Suprapubic skin (tissue), 3 donors: Measurements from ENCODE around the gene PGAP6.

ENCODE experiments used
- POLR2A ChIP-seq, 2 donors: fragments of 450-650 bp; IDR thresholded peaks; one replicate each; pipeline ENCODE4 v1.6.1; 2017; ENCODE audit warnings: antibody characterized with exemption in 2 of 2, mild to moderate bottlenecking in 2 of 2, moderate library complexity in 2 of 2
- TF ChIP-seq, protein P1 (sequence below), 2 donors: fragments of 200-600 bp in 1 of 2; fragments of 450-650 bp in 1 of 2; sonication (generic) in 1 of 2; IDR thresholded peaks; one replicate each; pipeline ENCODE4 v1.5.1; 2016 to 2019; ENCODE audit warnings: antibody characterized with exemption in 2 of 2, mild to moderate bottlenecking in 1 of 2, moderate library complexity in 1 of 2

DNA sequence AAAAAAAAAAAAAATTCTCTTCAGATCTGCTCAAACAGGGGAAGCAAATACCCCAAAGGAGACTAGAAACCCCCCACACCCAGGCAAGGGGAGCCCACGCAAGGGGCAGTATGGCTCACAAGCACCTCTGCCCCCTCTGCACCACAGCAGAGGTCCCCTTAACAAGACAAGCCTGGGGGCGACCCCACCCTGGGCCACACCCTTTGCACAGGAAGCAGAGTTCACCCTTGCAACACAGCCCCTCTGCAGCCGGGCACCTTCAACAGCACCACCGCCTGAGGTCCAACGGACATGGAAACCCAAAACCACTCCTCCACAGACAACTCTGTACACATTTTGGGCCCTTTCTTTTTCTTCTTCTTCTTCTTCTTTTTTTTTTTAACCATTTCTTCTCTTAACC is 42.1 kb downstream of the PGAP6 start:
- TF ChIP-seq POLR2A (IDR thresholded peaks at IDR 0.05): no peak
- TF ChIP-seq, protein P1, sequence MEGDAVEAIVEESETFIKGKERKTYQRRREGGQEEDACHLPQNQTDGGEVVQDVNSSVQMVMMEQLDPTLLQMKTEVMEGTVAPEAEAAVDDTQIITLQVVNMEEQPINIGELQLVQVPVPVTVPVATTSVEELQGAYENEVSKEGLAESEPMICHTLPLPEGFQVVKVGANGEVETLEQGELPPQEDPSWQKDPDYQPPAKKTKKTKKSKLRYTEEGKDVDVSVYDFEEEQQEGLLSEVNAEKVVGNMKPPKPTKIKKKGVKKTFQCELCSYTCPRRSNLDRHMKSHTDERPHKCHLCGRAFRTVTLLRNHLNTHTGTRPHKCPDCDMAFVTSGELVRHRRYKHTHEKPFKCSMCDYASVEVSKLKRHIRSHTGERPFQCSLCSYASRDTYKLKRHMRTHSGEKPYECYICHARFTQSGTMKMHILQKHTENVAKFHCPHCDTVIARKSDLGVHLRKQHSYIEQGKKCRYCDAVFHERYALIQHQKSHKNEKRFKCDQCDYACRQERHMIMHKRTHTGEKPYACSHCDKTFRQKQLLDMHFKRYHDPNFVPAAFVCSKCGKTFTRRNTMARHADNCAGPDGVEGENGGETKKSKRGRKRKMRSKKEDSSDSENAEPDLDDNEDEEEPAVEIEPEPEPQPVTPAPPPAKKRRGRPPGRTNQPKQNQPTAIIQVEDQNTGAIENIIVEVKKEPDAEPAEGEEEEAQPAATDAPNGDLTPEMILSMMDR (IDR thresholded peaks at IDR 0.05): no peak
